MM.1S (cell line): ENCODE measurements around the gene TRMT61A.

Experiments
- DNase-seq: peaks from one replicate; pipeline ENCODE4 v3.0.0-alpha.2; 2015
- H2AFZ ChIP-seq: fragments of 300-600 bp; sonication (generic); 2 replicates; pipeline ENCODE4 v1.6.0; 2016; ENCODE audit warnings: antibody characterized with exemption, low read length
- H3F3A ChIP-seq: fragments of 300-600 bp; sonication (generic); 2 replicates; pipeline ENCODE4 v1.6.1; 2016; ENCODE audit warnings: mild to moderate bottlenecking, antibody characterized with exemption, low read length, moderate library complexity, mixed read lengths; ENCODE audit not compliant: insufficient read depth
- H3K27ac ChIP-seq: fragments of 300-600 bp; sonication (generic); 2 replicates; pipeline ENCODE4 v1.5.1; 2016; ENCODE audit warnings: mild to moderate bottlenecking, low read length
- H3K27me3 ChIP-seq: fragments of 300-600 bp; sonication (generic); replicated peaks from 2 replicates; pipeline ENCODE4 v1.6.0; 2016; ENCODE audit warnings: low read length; ENCODE audit not compliant: insufficient read depth
- H3K36me3 ChIP-seq: fragments of 300-600 bp; sonication (generic); replicated peaks from 2 replicates; pipeline ENCODE4 v1.6.1; 2016; ENCODE audit warnings: mild to moderate bottlenecking, low read length, mixed read lengths; ENCODE audit not compliant: insufficient read depth
- H3K4me1 ChIP-seq: fragments of 300-600 bp; sonication (generic); 2 replicates; pipeline ENCODE4 v1.6.1; 2016; ENCODE audit warnings: low read length, mixed read lengths
- H3K4me2 ChIP-seq: fragments of 300-600 bp; sonication (generic); 2 replicates; pipeline ENCODE4 v1.6.0; 2016; ENCODE audit warnings: low read depth, low read length
- H3K4me3 ChIP-seq: fragments of 300-600 bp; sonication (generic); 2 replicates; pipeline ENCODE4 v1.5.1; 2016; ENCODE audit warnings: low read length, mixed read lengths
- H3K79me2 ChIP-seq: fragments of 300-600 bp; sonication (generic); 2 replicates; pipeline ENCODE4 v1.6.1; 2016; ENCODE audit warnings: mixed run types, low read length, mixed read lengths
- H3K9ac ChIP-seq: fragments of 300-600 bp; sonication (generic); 2 replicates; pipeline ENCODE4 v1.6.1; 2016; ENCODE audit warnings: low read length, mixed read lengths
- H3K9me2 ChIP-seq: fragments of 300-600 bp; sonication (generic); replicated peaks from 2 replicates; pipeline ENCODE4 v1.6.1; 2016; ENCODE audit warnings: mild to moderate bottlenecking, low read length, mixed read lengths; ENCODE audit not compliant: insufficient read depth
- H3K9me3 ChIP-seq: fragments of 300-600 bp; sonication (generic); replicated peaks from 2 replicates; pipeline ENCODE4 v1.6.1; 2016; ENCODE audit warnings: mild to moderate bottlenecking, low read length, mixed read lengths; ENCODE audit not compliant: insufficient read depth
- H4K20me1 ChIP-seq: fragments of 300-600 bp; sonication (generic); 2 replicates; pipeline ENCODE4 v1.6.1; 2016; ENCODE audit warnings: mild to moderate bottlenecking, low read length, moderate library complexity, mixed read lengths; ENCODE audit not compliant: insufficient read depth
- EZH2 ChIP-seq: fragments of 300-600 bp; sonication (generic); optimal IDR thresholded peaks from 2 replicates; pipeline ENCODE3; 2017; ENCODE audit warnings: low read depth, mild to moderate bottlenecking, antibody characterized with exemption, low read length, mixed read lengths
- EZH2phosphoT487 ChIP-seq: fragments of 300-600 bp; sonication (generic); IDR thresholded peaks from 2 replicates; pipeline ENCODE4 v1.6.1; 2018; ENCODE audit warnings: antibody characterized with exemption, low read length
- TF ChIP-seq, protein P1 (sequence below): fragments of 300-600 bp; sonication (generic); IDR thresholded peaks from 2 replicates; pipeline ENCODE4 v1.5.1; 2016; ENCODE audit warnings: antibody characterized with exemption, low read length, mixed read lengths

TRMT61A gene

DNA sequence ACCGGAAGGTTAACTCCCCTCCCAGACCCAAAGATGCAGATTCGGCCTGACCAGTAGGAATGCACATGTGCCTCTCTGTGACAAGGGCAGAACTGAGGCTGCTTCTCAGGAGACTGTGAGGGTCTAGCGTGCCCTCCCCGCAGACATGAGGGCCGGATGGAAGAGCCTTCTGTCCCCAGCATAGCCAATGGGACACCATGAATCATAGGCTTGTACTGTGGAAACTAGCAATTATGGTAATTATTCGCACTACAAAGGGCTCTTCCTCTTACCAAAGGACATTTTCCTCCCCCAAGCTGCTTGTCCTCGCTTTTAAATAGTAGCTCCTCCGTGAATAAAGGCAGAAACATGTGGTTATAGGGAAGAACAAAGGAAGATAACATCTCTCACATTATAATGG lies 40.0 kb downstream of the TRMT61A start:
- Histone ChIP-seq H4K20me1 (no peaks in the 10 kb centered on the region), H3K79me2 (peaks cover 17% of the 10 kb centered on the region), H3K27ac (no peak overlapping the region), H3K27me3 (no peaks in the 10 kb centered on the region), H3K4me3 (no peak overlapping the region), H3K4me2 (no peak overlapping the region), H3K36me3 (no peaks in the 10 kb centered on the region), H3K9me2 (no peaks in the 10 kb centered on the region), H3K9me3 (no peaks in the 10 kb centered on the region), H3K9ac (no peak overlapping the region), H2AFZ (no peak overlapping the region), H3K4me1 (no peaks in the 10 kb centered on the region), H3F3A (no peaks in the 10 kb centered on the region)
- TF ChIP-seq, protein P1, sequence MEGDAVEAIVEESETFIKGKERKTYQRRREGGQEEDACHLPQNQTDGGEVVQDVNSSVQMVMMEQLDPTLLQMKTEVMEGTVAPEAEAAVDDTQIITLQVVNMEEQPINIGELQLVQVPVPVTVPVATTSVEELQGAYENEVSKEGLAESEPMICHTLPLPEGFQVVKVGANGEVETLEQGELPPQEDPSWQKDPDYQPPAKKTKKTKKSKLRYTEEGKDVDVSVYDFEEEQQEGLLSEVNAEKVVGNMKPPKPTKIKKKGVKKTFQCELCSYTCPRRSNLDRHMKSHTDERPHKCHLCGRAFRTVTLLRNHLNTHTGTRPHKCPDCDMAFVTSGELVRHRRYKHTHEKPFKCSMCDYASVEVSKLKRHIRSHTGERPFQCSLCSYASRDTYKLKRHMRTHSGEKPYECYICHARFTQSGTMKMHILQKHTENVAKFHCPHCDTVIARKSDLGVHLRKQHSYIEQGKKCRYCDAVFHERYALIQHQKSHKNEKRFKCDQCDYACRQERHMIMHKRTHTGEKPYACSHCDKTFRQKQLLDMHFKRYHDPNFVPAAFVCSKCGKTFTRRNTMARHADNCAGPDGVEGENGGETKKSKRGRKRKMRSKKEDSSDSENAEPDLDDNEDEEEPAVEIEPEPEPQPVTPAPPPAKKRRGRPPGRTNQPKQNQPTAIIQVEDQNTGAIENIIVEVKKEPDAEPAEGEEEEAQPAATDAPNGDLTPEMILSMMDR, result no peak
- TF ChIP-seq EZH2phosphoT487, result no peak
- no peak for TF ChIP-seq EZH2
- no peak for DNase-seq

DNA sequence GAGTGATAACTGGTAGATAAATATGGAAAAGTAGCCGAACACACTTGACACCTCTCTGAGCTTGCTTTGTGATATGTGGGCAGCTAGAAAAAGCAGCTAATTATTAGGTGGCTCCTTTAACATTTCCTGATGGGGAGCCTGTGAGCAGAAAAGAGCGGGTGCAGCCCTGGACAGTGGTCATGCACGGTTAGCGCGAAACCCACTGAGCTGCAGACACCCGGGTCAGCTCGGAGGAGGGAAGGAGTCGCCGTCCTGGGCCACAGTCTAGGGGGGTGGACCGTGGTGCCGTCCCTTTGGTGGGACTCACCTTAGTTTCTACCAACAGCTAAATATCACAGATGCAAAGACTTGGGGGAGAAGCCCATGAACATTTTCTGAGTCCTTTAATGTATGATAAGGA lies 40.4 kb downstream of the TRMT61A start:
- Histone ChIP-seq H2AFZ (no peak overlapping the region), H3K9me2 (no peaks in the 10 kb centered on the region), H3K9ac (no peak overlapping the region), H3K4me2 (no peak overlapping the region), H3K79me2 (peaks cover 13% of the 10 kb centered on the region), H3K9me3 (no peaks in the 10 kb centered on the region), H3K36me3 (no peaks in the 10 kb centered on the region), H3K27ac (no peak overlapping the region), H3K4me3 (no peak overlapping the region), H3K4me1 (no peaks in the 10 kb centered on the region), H3K27me3 (no peaks in the 10 kb centered on the region), H3F3A (no peaks in the 10 kb centered on the region), H4K20me1 (no peaks in the 10 kb centered on the region)
- no peak for DNase-seq
- TF ChIP-seq, protein P1, result no peak
- TF ChIP-seq EZH2phosphoT487 (no peak), EZH2 (no peak)

DNA sequence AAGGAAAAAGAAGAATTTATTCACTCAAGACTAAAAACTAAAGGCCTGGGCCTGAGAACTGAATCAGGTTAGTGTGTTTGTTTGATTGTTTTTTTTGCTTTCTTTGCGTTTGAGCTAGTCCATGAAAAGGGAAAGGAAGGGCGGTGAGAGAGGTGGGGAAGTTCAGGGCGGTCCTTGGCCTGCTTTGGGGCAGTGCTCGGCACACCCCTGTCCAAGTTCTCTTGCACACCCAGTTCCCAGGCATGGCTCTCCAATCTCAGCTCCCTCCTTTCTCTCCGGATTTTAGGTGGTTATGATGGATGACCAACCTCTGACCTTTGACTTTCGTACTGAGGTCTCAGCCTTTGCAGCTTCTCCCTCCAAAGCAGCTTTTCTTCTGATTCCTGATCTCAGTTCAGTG lies 45.1 kb downstream of the TRMT61A start:
- no peaks in the 10 kb centered on the region for H3K9me2 ChIP-seq
- no peak overlapping the region for H3K4me3 ChIP-seq
- H3K79me2 ChIP-seq, result no peaks in the 10 kb centered on the region
- no peaks in the 10 kb centered on the region for H3K27me3 ChIP-seq
- no peaks in the 10 kb centered on the region for H4K20me1 ChIP-seq
- H3F3A ChIP-seq, result no peaks in the 10 kb centered on the region
- no peaks in the 10 kb centered on the region for H3K9me3 ChIP-seq
- TF ChIP-seq EZH2 (no peak), EZH2phosphoT487 (no peak)
- TF ChIP-seq, protein P1, result no peak
- no peaks in the 10 kb centered on the region for H3K4me1 ChIP-seq
- H2AFZ ChIP-seq, result no peak overlapping the region
- DNase-seq, result no peak
- no peak overlapping the region for H3K9ac ChIP-seq
- no peak overlapping the region for H3K27ac ChIP-seq
- no peak overlapping the region for H3K4me2 ChIP-seq
- H3K36me3 ChIP-seq, result no peaks in the 10 kb centered on the region
